GM12865 (cell line): ENCODE measurements around the gene NISCH.

Experiments used
- DNase-seq: peaks from one replicate; pipeline ENCODE4 v3.0.0; 2010; ENCODE audit warnings: low read depth
- H3K4me3 ChIP-seq: 2 replicates; pipeline ENCODE4 v1.5.1; 2011; ENCODE audit warnings: mild to moderate bottlenecking, low read depth, low read length, control low read depth
- TF ChIP-seq, protein P1 (sequence below): IDR thresholded peaks from 2 replicates; pipeline ENCODE4 v1.5.1; 2011; ENCODE audit warnings: low read length, control low read depth, low read depth, inconsistent platforms; ENCODE audit not compliant: insufficient read depth; ENCODE audit errors: missing control alignments

The NISCH gene

DNA sequence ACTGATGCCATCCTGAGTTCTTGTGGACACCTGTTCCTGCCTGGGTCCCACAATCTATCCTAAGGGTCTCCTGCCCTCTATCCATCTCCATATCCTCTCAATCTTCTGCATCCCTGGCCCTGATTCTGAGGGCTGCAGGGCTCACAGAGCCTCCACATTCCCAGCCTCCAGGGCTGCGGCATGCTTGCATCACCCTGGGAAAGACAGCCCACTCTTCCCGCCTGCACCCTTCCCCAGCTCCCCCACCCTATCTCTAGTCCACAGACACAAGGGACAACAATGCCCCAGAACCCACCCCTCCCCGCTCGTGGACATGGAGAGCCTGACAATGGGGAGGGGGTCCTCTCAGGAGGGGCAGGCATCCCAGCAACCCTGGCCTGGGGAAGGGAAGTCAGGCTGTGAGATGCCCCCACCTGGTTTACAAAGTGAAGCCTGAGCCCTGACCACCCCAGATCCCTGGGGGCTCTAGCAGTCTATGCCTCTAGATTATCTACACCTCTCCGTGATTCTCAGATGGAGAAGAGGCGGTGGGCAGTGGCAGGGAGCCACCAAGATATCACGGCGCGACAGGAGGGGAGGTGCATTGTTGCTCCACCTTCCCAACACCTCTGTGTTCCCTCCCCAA lies 20.8 kb upstream of the NISCH start:
- TF ChIP-seq, protein P1, sequence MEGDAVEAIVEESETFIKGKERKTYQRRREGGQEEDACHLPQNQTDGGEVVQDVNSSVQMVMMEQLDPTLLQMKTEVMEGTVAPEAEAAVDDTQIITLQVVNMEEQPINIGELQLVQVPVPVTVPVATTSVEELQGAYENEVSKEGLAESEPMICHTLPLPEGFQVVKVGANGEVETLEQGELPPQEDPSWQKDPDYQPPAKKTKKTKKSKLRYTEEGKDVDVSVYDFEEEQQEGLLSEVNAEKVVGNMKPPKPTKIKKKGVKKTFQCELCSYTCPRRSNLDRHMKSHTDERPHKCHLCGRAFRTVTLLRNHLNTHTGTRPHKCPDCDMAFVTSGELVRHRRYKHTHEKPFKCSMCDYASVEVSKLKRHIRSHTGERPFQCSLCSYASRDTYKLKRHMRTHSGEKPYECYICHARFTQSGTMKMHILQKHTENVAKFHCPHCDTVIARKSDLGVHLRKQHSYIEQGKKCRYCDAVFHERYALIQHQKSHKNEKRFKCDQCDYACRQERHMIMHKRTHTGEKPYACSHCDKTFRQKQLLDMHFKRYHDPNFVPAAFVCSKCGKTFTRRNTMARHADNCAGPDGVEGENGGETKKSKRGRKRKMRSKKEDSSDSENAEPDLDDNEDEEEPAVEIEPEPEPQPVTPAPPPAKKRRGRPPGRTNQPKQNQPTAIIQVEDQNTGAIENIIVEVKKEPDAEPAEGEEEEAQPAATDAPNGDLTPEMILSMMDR, result no peak
- DNase-seq, result no peak
- no peak overlapping the region for H3K4me3 ChIP-seq

GRCh38 chr3:52435246-52436101 lies 19.9 kb upstream of the NISCH start:
- no peak for DNase-seq
- TF ChIP-seq, protein P1, result no peak
- no peak overlapping the region for H3K4me3 ChIP-seq

DNA sequence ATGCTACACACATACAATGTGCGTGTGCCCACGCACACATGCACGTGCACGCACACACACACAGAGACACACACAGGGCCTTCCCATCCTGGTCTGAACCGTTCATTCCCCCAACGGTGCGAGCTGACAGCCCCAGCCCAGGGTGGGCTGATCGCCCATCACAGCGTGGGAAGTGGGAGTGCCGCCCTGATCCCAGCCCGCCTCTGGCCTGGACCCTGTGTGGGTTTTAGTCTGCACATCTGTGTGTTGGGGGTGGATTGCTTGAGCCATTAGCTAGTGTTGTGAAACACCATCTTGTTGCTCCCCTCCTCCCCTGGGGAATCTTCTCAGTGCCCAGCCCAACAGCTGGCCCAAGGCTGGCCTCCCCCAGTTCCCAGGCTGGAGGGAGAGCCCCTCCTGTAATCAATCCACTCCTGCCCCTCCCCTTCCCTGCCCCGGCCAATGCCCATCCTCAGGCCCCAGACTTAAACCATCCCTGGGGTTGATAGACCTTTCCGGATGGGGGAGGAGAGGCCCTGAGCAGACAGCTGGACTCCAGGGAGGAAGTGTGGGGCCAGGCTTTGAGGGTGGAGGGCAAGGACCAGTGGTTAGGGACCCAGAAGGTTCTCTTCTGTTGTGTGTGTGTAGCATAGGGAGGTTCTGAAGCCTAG lies 18.8 kb upstream of the NISCH start:
- no peak for DNase-seq
- H3K4me3 ChIP-seq, result no peak overlapping the region
- TF ChIP-seq, protein P1, result no peak

DNA sequence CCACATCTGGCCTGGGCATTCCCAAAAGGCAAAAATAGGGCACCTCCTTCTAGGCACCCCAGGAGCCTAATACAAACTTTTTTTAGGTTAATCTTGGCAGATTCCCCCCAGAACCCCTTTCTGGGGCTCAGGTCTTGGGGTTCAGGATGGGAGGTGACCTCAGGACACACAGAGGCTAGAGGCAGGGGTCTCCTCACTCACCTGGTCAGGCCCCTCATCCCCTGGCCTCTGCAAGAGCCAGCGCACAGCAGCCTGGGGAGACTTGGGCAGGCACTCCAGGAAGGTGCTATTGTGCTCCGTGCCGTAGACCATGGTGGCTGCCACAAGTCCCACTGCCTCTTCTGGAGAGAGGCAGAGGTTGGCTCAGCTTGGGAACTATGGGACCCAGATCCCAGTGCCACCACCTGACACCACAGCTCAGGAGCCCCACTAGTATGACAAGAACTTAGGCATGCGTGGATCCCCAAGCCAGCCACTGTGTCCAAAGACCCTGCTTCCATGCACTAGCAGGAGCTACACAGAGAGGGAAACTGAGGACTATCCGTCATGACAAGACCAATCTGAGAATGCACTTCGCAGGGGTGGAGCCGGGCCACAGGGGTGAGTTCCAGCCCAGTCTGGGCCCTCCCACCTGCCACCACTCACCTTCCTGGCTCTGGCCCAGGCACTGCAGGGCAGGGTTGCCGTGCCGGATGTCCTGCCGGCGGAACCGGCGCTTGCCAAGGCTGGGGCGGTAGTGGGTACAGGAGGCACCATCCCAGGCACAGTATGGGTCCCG lies 17.9 kb upstream of the NISCH start:
- DNase-seq, result no peak
- H3K4me3 ChIP-seq, result no peak overlapping the region
- TF ChIP-seq, protein P1, result no peak

DNA sequence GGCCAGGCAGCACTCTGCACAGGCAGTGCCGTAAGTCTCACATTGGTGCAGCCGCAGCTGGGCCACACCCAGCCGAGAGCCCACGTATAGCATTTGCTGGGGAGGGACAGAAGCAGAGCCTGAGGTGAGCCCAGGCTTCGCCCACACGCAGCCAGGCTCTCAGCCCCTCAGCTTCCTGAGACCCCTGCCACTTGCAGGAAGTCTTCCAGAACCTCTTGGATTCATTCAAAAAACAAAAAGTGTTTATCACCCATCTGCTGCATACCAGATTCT lies 17.4 kb upstream of the NISCH start:
- no peak overlapping the region for H3K4me3 ChIP-seq
- TF ChIP-seq, protein P1, result no peak
- no peak for DNase-seq

GRCh38 chr3:52438579-52439425 lies 16.6 kb upstream of the NISCH start:
- DNase-seq, result no peak
- H3K4me3 ChIP-seq, result no peak overlapping the region
- TF ChIP-seq, protein P1, result no peak
